ENCODE measurements around the gene VPS37B.
A peak's percentile ranks its signal among the peaks of the same experiment; 100 is the strongest.
"Not testable (repeated sequence)": the region's sequence is repeated elsewhere in the genome, so short reads cannot be mapped to it uniquely, and the experiment has no call there.

The VPS37B gene

GRCh38 chr12:122894193-122895121 is 1.5 kb downstream of the VPS37B start:
- no peak for DNase-seq (ENCODE audit: low read depth)
- peak overlapping the region; percentile 71 for H3K4me3 ChIP-seq (ENCODE audit: low read depth, low read length)
- no peak for TF ChIP-seq CTCF (IDR thresholded peaks at IDR 0.05; ENCODE audit: insufficient read depth, low read depth, low read length, missing control alignments)

GRCh38 chr12:122893208-122894153 is 2.4 kb downstream of the VPS37B start:
- no peak for TF ChIP-seq CTCF (IDR thresholded peaks at IDR 0.05; ENCODE audit: insufficient read depth, low read depth, low read length, missing control alignments)
- DNase-seq (ENCODE audit: low read depth): no peak
- H3K4me3 ChIP-seq (ENCODE audit: low read depth, low read length): no peak overlapping the region

- not testable (repeated sequence) for H3K4me3 ChIP-seq (ENCODE audit: low read depth, low read length); DNase-seq (ENCODE audit: low read depth)
Measured at GRCh38 chr12:122892724-122893123, 3.2 kb downstream of the VPS37B start.

GRCh38 chr12:122891661-122892525 is 4.0 kb downstream of the VPS37B start:
- no peak for DNase-seq (ENCODE audit: low read depth)
- TF ChIP-seq CTCF (IDR thresholded peaks at IDR 0.05; ENCODE audit: insufficient read depth, low read depth, low read length, missing control alignments): no peak
- H3K4me3 ChIP-seq (ENCODE audit: low read depth, low read length): no peak overlapping the region

- no peak for TF ChIP-seq CTCF (IDR thresholded peaks at IDR 0.05; ENCODE audit: insufficient read depth, low read depth, low read length, missing control alignments)
- DNase-seq (ENCODE audit: low read depth): no peak
- H3K4me3 ChIP-seq (ENCODE audit: low read depth, low read length): no peak overlapping the region
Measured at GRCh38 chr12:122889761-122890520, 6.0 kb downstream of the VPS37B start.

GRCh38 chr12:122888232-122888752 is 7.6 kb downstream of the VPS37B start:
- peak overlapping the region; percentile 33 for H3K4me3 ChIP-seq (ENCODE audit: low read depth, low read length)
- DNase-seq (ENCODE audit: low read depth): peak; percentile 62
- TF ChIP-seq CTCF (IDR thresholded peaks at IDR 0.05; ENCODE audit: insufficient read depth, low read depth, low read length, missing control alignments): no peak

All from GM12865 (cell line).